PC-9 (cell line): ENCODE data around the gene GARNL3. TPM values are rescaled to one million over a fixed set of nuclear protein-coding genes. Genes with fewer than 3 reads are reported as not detected.

Experiments used
- BruUV-seq: library from RNA; stranded (reverse); fragments of 400-500 nt; replicated peaks from 2 replicates; lab custom pipeline; 2021; lab: Mats Ljungman, UMichigan
- CTCF ChIA-PET: fragments of 300-600 bp; sonication (Branson Sonifier 250); formaldehyde crosslinking; loops from one replicate; lab custom pipeline; 2022; ENCODE audit warnings: antibody characterized with exemption; lab: Charles Lee
- POLR2A ChIA-PET: fragments of 300-600 bp; sonication (Branson Sonifier 250); formaldehyde crosslinking; loops from one replicate; lab custom pipeline; 2022; ENCODE audit warnings: antibody characterized with exemption; ENCODE audit not compliant: unreplicated experiment; lab: Charles Lee
- DNase-seq, 2 experiments: peaks; one replicate each; pipeline versions ENCODE4 v3.0.0 to v3.0.0-alpha.2; 2015 to 2022; ENCODE audit warnings: mixed read lengths in 1 of 2
- H2AFZ ChIP-seq: fragments of 200-600 bp; sonication (generic); 2 replicates; pipeline ENCODE4 v1.8.1; 2017; ENCODE audit warnings: antibody characterized with exemption
- H3F3A ChIP-seq: fragments of 200-600 bp; sonication (generic); 2 replicates; pipeline ENCODE4 v1.8.1; 2017; ENCODE audit warnings: antibody characterized with exemption, mild to moderate bottlenecking, low read depth; ENCODE audit not compliant: insufficient read depth
- H3K27ac ChIP-seq: fragments of 200-600 bp; sonication (generic); 2 replicates; pipeline ENCODE4 v1.6.1; 2016; ENCODE audit warnings: mixed run types
- H3K27me3 ChIP-seq: fragments of 200-600 bp; sonication (generic); 2 replicates; pipeline ENCODE4 v1.6.1; 2016; ENCODE audit warnings: low read depth, mixed run types; ENCODE audit not compliant: insufficient read depth
- H3K36me3 ChIP-seq: fragments of 200-600 bp; sonication (generic); 2 replicates; pipeline ENCODE4 v1.6.1; 2016; ENCODE audit warnings: low read depth, mixed run types
- H3K4me1 ChIP-seq: fragments of 200-600 bp; sonication (generic); replicated peaks from 2 replicates; pipeline ENCODE4 v1.6.1; 2016; ENCODE audit warnings: mixed run types; ENCODE audit not compliant: insufficient read depth
- H3K4me2 ChIP-seq: fragments of 200-600 bp; sonication (generic); 2 replicates; pipeline ENCODE4 v1.6.1; 2017; ENCODE audit warnings: mixed run types
- H3K4me3 ChIP-seq: fragments of 200-600 bp; sonication (generic); 2 replicates; pipeline ENCODE4 v1.6.1; 2016; ENCODE audit warnings: mixed run types
- H3K79me2 ChIP-seq: fragments of 200-600 bp; sonication (generic); 2 replicates; pipeline ENCODE4 v1.6.1; 2017; ENCODE audit warnings: low read depth, mixed run types
- H3K9me2 ChIP-seq: fragments of 200-600 bp; sonication (generic); 2 replicates; pipeline ENCODE4 v1.8.1; 2017; ENCODE audit warnings: mild to moderate bottlenecking; ENCODE audit not compliant: insufficient read depth
- H3K9me3 ChIP-seq: fragments of 200-600 bp; sonication (generic); 2 replicates; pipeline ENCODE4 v1.8.1; 2016; ENCODE audit warnings: low read depth; ENCODE audit not compliant: insufficient read depth
- H4K20me1 ChIP-seq: fragments of 200-600 bp; sonication (generic); 2 replicates; pipeline ENCODE4 v1.8.1; 2017; ENCODE audit not compliant: insufficient read depth
- EZH2 ChIP-seq: fragments of 200-600 bp; sonication (generic); IDR thresholded peaks from 2 replicates; pipeline ENCODE4 v1.8.0; 2017; ENCODE audit warnings: antibody characterized with exemption, low read depth
- intact Hi-C: fragments of 100-400 bp; cut with micrococcal nuclease; formaldehyde crosslinking; loops from one replicate; pipeline ENCODE4 v1.10.0; 2022; ENCODE audit not compliant: unreplicated experiment
- total RNA-seq: library from RNA; stranded (reverse); gene quantifications from 2 replicates; pipeline ENCODE4 v1.2.3, GENCODE V29; 2021
- TF ChIP-seq, protein P1 (sequence below): fragments of 200-600 bp; sonication (generic); conservative IDR thresholded peaks from 2 replicates; pipeline ENCODE4 v1.6.1; 2017; ENCODE audit warnings: mixed run types, antibody characterized with exemption, mild to moderate bottlenecking, moderate library complexity

Gene GARNL3
- total RNA-seq, 1 experiment from 2014 or later, result 10.8 TPM

DNA sequence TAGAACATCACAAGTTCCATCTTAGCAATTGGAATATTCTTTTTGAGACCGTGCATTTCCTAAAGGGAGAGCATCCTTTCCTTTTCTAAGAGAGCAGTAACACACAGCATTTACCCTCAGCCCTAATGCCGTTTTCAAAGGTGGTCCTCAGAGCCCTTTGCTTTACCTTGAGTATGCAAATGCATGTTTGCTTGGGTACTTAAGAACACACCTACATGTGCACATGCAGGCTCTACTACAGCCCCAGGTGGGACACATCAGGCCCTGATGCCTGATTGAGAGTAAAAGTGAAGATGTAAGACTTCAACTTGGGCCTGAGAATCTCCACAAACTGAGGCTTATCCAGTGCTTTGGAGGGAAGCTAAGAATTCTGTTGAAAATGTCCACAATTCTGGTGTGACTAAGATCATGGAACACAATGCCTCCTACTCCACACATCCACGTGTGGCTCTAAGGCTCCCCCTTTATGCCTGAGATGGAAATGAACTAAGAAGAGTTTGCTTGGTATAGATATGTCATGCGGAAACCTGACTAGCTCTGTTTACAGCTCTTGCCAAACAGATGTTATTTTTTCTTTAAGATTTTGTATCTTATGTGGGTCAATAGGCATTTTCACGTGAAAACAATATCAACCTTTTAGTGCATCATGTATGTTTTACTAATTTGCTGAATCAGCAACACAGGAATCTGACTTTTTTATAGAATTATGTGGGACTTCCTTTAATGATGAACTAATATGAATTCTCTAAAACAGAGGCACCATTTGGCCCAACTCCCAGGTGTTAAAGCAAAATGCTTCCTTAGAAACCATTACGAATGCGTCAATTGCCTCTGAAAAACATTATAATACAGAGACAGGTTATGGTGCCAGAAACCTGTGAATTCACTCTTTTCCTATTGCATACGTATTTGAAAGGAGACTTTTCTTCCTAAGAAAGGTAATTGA, 83.5 kb downstream of the GARNL3 start:
- H3K27ac ChIP-seq, result no peak overlapping the region
- no peaks in the 10 kb centered on the region for H3K4me1 ChIP-seq
- no peaks in the 10 kb centered on the region for H3K9me2 ChIP-seq
- H3K4me3 ChIP-seq, result no peak overlapping the region
- no TSS peak for BruUV-seq
- H3K27me3 ChIP-seq, result no peaks in the 10 kb centered on the region
- intact Hi-C loops, result loop anchor here (1.0 kb wide), 1 partner anchor 134 kb away; no protein-coding TSS in a partner anchor
- H4K20me1 ChIP-seq, result no peaks in the 10 kb centered on the region
- H3K9me3 ChIP-seq, result no peaks in the 10 kb centered on the region
- H3K36me3 ChIP-seq, result no peaks in the 10 kb centered on the region
- no peaks in the 10 kb centered on the region for H3K79me2 ChIP-seq
- CTCF ChIA-PET, result interaction anchor here (0.5 to 1.2 kb wide), 3 partner anchors 70 to 374 kb away, joined by 3 to 6 read pairs (median 3); no protein-coding TSS in a partner anchor
- H3F3A ChIP-seq, result no peaks in the 10 kb centered on the region
- no peak for TF ChIP-seq EZH2
- TF ChIP-seq, protein P1, sequence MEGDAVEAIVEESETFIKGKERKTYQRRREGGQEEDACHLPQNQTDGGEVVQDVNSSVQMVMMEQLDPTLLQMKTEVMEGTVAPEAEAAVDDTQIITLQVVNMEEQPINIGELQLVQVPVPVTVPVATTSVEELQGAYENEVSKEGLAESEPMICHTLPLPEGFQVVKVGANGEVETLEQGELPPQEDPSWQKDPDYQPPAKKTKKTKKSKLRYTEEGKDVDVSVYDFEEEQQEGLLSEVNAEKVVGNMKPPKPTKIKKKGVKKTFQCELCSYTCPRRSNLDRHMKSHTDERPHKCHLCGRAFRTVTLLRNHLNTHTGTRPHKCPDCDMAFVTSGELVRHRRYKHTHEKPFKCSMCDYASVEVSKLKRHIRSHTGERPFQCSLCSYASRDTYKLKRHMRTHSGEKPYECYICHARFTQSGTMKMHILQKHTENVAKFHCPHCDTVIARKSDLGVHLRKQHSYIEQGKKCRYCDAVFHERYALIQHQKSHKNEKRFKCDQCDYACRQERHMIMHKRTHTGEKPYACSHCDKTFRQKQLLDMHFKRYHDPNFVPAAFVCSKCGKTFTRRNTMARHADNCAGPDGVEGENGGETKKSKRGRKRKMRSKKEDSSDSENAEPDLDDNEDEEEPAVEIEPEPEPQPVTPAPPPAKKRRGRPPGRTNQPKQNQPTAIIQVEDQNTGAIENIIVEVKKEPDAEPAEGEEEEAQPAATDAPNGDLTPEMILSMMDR, result peak; percentile 62
- DNase-seq, result peak; percentile 16 to 49
- H3K4me2 ChIP-seq, result no peak overlapping the region
- no peak overlapping the region for H2AFZ ChIP-seq
- POLR2A ChIA-PET, result interaction anchor here (0.6 kb wide), 1 partner anchor 124 kb away, joined by 3 read pairs; no protein-coding TSS in a partner anchor

DNA sequence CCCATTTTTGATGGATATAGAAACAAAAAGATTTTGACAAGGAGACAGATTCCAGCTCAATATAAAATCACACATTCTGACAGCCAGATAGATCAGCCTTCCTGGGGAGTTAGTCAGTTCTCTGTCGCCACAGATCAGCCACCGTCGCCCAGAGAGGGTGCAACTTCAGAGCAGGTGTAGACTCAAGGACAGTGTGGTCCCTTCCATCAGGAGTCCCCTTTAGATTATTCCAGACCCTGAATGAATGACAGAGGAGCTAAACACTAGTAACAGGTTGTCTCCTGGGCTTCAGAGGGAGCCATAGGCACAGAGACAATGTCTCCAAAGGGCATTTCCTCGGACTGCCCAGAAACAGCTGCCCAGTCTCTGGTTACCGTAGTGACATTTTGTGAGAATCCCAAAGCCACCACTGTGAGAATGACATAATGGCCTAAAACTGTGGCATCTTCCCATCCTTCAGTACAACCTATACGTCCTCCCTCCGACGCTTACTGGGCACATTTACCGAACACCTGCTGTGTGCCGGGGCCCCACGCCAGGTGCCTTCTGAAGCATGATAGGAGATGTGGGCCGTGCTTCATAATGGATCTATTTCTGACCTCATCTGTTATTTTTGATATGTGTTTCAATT, 85.0 kb downstream of the GARNL3 start:
- H3K27ac ChIP-seq, result no peak overlapping the region
- no peak overlapping the region for H2AFZ ChIP-seq
- no peak for DNase-seq
- H3K4me2 ChIP-seq, result no peak overlapping the region
- intact Hi-C loops, result no loop called here
- ChIA-PET POLR2A (no interaction called here), CTCF (no interaction called here)
- H3K9me3 ChIP-seq, result no peaks in the 10 kb centered on the region
- H4K20me1 ChIP-seq, result no peaks in the 10 kb centered on the region
- H3K36me3 ChIP-seq, result no peaks in the 10 kb centered on the region
- no peaks in the 10 kb centered on the region for H3K4me1 ChIP-seq
- no peaks in the 10 kb centered on the region for H3K79me2 ChIP-seq
- TF ChIP-seq, protein P1, result no peak
- no peak for TF ChIP-seq EZH2
- no peaks in the 10 kb centered on the region for H3K9me2 ChIP-seq
- BruUV-seq, result no TSS peak
- no peak overlapping the region for H3K4me3 ChIP-seq
- H3K27me3 ChIP-seq, result no peaks in the 10 kb centered on the region
- H3F3A ChIP-seq, result no peaks in the 10 kb centered on the region
